OCI-LY1 (cell line): ENCODE data around the gene WNK1.

Experiments
- CTCF ChIP-seq: fragments of 200-600 bp; sonication (generic), shearing (Covaris generic); IDR thresholded peaks from 2 replicates; pipeline ENCODE4 v1.5.1; 2017; ENCODE audit warnings: mild to moderate bottlenecking, antibody characterized with exemption, low read length, moderate library complexity, mixed read lengths
- EZH2 ChIP-seq: fragments of 200-600 bp; sonication (generic), shearing (Covaris generic); IDR thresholded peaks from 2 replicates; pipeline ENCODE4 v1.8.0; 2017; ENCODE audit warnings: borderline replicate concordance, mixed run types, mild to moderate bottlenecking, antibody characterized with exemption, low read length, moderate library complexity, mixed read lengths

GRCh38 chr12:788288-788687 lies 35.9 kb downstream of the WNK1 start:
- no peak for TF ChIP-seq CTCF
- no peak for TF ChIP-seq EZH2
